KMS-11 (cell line): ENCODE results near the gene EGFL8.

Experiments used
- H2AFZ ChIP-seq: fragments of 200-600 bp; sonication (generic); 2 replicates; pipeline ENCODE4 v1.6.1; 2016; ENCODE audit warnings: antibody characterized with exemption, mixed run types, low read depth
- H3K27ac ChIP-seq: fragments of 200-600 bp; sonication (generic); 2 replicates; pipeline ENCODE4 v1.6.1; 2016; ENCODE audit warnings: mild to moderate bottlenecking, mixed run types
- H3K27me3 ChIP-seq: fragments of 200-600 bp; sonication (generic); 2 replicates; pipeline ENCODE4 v1.6.1; 2017; ENCODE audit warnings: mild to moderate bottlenecking, low read depth, mixed run types, moderate library complexity; ENCODE audit not compliant: insufficient read depth
- H3K36me3 ChIP-seq: fragments of 200-600 bp; sonication (generic); 2 replicates; pipeline ENCODE4 v1.6.1; 2017; ENCODE audit warnings: mild to moderate bottlenecking, mixed run types; ENCODE audit not compliant: insufficient read depth
- H3K4me1 ChIP-seq: fragments of 200-600 bp; sonication (generic); 2 replicates; pipeline ENCODE4 v1.6.1; 2016; ENCODE audit warnings: mild to moderate bottlenecking, low read depth, mixed run types; ENCODE audit not compliant: poor library complexity, severe bottlenecking
- H3K4me2 ChIP-seq: fragments of 200-600 bp; sonication (generic); 2 replicates; pipeline ENCODE4 v1.7.0; 2016; ENCODE audit warnings: mild to moderate bottlenecking, mixed run types
- H3K4me3 ChIP-seq: fragments of 200-600 bp; sonication (generic); IDR thresholded peaks from 2 replicates; pipeline ENCODE4 v1.6.1; 2017; ENCODE audit warnings: low read depth, low read length, mixed read lengths; ENCODE audit not compliant: insufficient read depth
- H3K79me2 ChIP-seq: fragments of 200-600 bp; sonication (generic); 2 replicates; pipeline ENCODE4 v1.6.1; 2016; ENCODE audit warnings: low read depth, mixed run types; ENCODE audit not compliant: insufficient read depth
- H3K9ac ChIP-seq: fragments of 200-600 bp; sonication (generic); 2 replicates; pipeline ENCODE4 v1.6.1; 2016; ENCODE audit warnings: mild to moderate bottlenecking, mixed run types
- H4K20me1 ChIP-seq: fragments of 200-600 bp; sonication (generic); 2 replicates; pipeline ENCODE4 v1.6.1; 2016; ENCODE audit warnings: mild to moderate bottlenecking, mixed run types; ENCODE audit not compliant: insufficient read depth
- CTCF ChIP-seq: fragments of 200-600 bp; sonication (generic); conservative IDR thresholded peaks from 2 replicates; pipeline ENCODE4 v1.6.1; 2017; ENCODE audit warnings: low read depth, mild to moderate bottlenecking, antibody characterized with exemption, low read length, moderate library complexity, mixed read lengths

EGFL8 gene

DNA sequence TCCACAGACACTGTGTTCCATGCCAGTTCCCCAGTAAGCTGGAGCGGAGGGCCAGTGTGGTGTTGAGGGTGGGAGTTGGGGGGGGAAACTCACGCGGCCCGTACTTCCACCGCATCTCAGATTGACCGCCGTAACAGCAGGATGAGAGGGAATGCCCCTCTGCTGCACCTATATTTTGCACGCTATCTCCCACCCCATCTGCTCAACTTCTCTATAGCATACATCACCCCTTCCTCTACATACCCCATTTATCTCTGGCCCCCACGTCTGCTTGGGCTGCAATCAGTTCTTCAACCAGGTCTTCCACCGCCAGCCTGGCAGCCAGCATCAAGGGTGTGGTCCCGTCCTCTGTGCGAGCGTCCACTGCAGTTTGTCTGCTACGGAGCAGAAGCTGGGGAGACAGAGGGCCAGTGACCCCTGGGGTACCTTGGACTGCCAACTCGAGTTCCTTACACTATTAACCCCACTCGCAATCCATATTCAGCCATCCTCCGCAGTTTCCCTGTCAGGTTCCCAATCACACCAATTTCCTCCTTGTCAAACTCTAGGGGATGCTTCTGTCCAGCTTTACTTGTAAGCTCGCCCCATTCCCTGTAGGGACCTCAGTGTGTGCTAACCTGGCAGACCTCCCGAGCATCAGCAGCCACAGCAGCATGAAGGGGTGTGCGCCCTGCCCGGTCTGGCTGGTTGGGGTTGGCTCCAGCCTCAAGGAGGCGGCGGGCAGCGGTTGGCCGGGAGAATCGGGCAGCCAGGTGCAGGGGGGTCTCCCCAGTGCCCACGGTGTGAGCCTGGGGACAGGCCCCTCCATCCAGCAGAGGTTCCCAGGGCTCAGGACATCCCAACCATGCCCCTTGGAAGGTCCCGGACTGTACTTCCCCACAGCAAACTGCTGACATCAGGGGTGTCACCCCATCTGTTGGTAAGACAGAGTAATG is 32.6 kb downstream of the EGFL8 start:
- TF ChIP-seq CTCF: no peak
- peak overlapping the region; percentile 93; the same call in 1 of the 2 replicates for H3K9ac ChIP-seq
- H3K4me1 ChIP-seq: peaks cover 46% of the 10 kb centered on the region
- peak overlapping the region; percentile 97 for H3K4me2 ChIP-seq
- H3K79me2 ChIP-seq: no peaks in the 10 kb centered on the region
- no peak overlapping the region for H3K4me3 ChIP-seq
- no peaks in the 10 kb centered on the region for H3K27me3 ChIP-seq
- no peaks in the 10 kb centered on the region for H4K20me1 ChIP-seq
- no peaks in the 10 kb centered on the region for H3K36me3 ChIP-seq
- peak overlapping the region; percentile 86 for H3K27ac ChIP-seq
- H2AFZ ChIP-seq: peak overlapping the region; percentile 77; the same call in 1 of the 2 replicates

DNA sequence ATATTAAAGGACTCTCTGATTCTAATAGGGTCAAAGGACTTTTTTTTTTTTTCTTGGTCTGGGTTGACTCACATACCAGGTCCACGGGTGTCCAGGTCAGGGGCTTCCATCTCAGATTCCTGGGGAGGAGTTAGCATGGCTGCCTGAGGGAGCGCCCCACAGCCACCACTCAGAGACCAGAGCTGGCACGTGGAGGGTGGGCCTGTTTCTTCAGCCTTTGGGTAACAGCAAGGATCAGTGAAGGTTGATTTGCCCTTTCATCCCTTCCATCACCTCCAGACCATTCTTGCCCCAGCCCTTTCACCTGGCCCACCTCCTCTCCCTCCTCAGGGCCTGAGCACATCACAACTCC is 33.9 kb downstream of the EGFL8 start:
- no peak for TF ChIP-seq CTCF
- no peaks in the 10 kb centered on the region for H3K27me3 ChIP-seq
- H3K9ac ChIP-seq: no peak overlapping the region
- no peaks in the 10 kb centered on the region for H3K79me2 ChIP-seq
- no peak overlapping the region for H3K4me3 ChIP-seq
- H3K36me3 ChIP-seq: no peaks in the 10 kb centered on the region
- no peak overlapping the region for H3K4me2 ChIP-seq
- H4K20me1 ChIP-seq: no peaks in the 10 kb centered on the region
- H3K27ac ChIP-seq: no peak overlapping the region
- peaks cover 32% of the 10 kb centered on the region for H3K4me1 ChIP-seq
- H2AFZ ChIP-seq: no peak overlapping the region

GRCh38 chr6:32198866-32199265 is 34.5 kb downstream of the EGFL8 start:
- Histone ChIP-seq H3K9ac (no peak overlapping the region), H3K27ac (no peak overlapping the region), H3K36me3 (no peaks in the 10 kb centered on the region), H3K4me3 (no peak overlapping the region), H3K4me1 (peaks cover 26% of the 10 kb centered on the region), H4K20me1 (no peaks in the 10 kb centered on the region), H3K27me3 (no peaks in the 10 kb centered on the region), H3K4me2 (no peak overlapping the region), H3K79me2 (no peaks in the 10 kb centered on the region), H2AFZ (no peak overlapping the region)
- TF ChIP-seq CTCF: no peak

GRCh38 chr6:32200711-32201475 is 36.5 kb downstream of the EGFL8 start:
- H3K9ac ChIP-seq: no peak overlapping the region
- no peak overlapping the region for H2AFZ ChIP-seq
- H3K4me2 ChIP-seq: no peak overlapping the region

More at GRCh38 chr6:32200711-32201475, 36.5 kb downstream of the EGFL8 start:
- peaks cover 13% of the 10 kb centered on the region for H3K4me1 ChIP-seq
- no peaks in the 10 kb centered on the region for H4K20me1 ChIP-seq
- no peak for TF ChIP-seq CTCF
- no peak overlapping the region for H3K4me3 ChIP-seq
- H3K27me3 ChIP-seq: no peaks in the 10 kb centered on the region
- H3K79me2 ChIP-seq: no peaks in the 10 kb centered on the region
- no peak overlapping the region for H3K27ac ChIP-seq
- no peaks in the 10 kb centered on the region for H3K36me3 ChIP-seq
